ENCODE results near the gene NAB2. TPM values are rescaled to one million over a fixed set of nuclear protein-coding genes. Genes with fewer than 3 reads are reported as not detected.

NAB2 gene
- total RNA-seq, 1 donor from 2014 or later = 34.4 TPM

- intact Hi-C loops (cut with DNase I) = no loop called here
- Histone ChIP-seq H3K4me1 (peaks cover 88% of the 10 kb centered on the region), H3K4me3 (peak overlapping the region; percentile 79 to 90), H3K27me3 (no peaks in the 10 kb centered on the region), H3K27ac (peak overlapping the region; percentile 99), H3K9me3 (no peaks in the 10 kb centered on the region), H3K36me3 (no peaks in the 10 kb centered on the region)
- no peak for DNase-seq (ENCODE audit: extremely low spot score in 2 of 2)
- TF ChIP-seq, protein P1, sequence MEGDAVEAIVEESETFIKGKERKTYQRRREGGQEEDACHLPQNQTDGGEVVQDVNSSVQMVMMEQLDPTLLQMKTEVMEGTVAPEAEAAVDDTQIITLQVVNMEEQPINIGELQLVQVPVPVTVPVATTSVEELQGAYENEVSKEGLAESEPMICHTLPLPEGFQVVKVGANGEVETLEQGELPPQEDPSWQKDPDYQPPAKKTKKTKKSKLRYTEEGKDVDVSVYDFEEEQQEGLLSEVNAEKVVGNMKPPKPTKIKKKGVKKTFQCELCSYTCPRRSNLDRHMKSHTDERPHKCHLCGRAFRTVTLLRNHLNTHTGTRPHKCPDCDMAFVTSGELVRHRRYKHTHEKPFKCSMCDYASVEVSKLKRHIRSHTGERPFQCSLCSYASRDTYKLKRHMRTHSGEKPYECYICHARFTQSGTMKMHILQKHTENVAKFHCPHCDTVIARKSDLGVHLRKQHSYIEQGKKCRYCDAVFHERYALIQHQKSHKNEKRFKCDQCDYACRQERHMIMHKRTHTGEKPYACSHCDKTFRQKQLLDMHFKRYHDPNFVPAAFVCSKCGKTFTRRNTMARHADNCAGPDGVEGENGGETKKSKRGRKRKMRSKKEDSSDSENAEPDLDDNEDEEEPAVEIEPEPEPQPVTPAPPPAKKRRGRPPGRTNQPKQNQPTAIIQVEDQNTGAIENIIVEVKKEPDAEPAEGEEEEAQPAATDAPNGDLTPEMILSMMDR (IDR thresholded peaks at IDR 0.05) = no peak
- TF ChIP-seq POLR2A (IDR thresholded peaks at IDR 0.05) (no peak), POLR2AphosphoS5 (IDR thresholded peaks at IDR 0.05; ENCODE audit: insufficient read depth in 1 of 2, low read depth in 1 of 2) (no peak)
These were observed 43.2 kb downstream of the NAB2 start for GRCh38 chr12:57131896-57132744.

DNA sequence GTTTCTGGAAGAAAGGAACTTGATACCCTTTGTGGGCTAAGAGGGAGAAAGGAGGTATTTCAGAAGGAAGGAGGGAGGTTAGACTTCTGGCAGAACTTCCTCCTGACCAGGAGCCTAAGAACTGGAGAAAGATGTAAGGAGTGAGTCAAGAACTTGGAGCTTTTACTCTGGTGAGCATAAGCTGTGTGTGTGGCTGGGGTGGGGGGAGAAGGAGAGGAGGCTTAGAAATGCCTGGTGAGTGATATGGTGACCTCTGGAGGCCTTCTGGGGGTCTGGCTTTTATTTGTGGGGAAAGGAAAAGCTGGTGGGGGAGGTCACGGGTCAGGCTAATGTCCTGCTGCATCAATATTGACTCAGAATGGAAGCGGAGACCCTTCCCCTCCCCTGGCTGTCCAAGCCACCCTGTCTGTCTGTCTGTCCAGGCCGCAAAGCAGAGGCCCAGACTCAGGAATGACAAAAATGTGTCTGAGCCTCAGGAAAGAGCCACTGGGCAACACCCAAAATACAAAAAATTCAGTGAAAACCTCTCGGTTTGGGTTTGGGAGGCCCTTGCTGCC, 44.2 kb downstream of the NAB2 start:
- Histone ChIP-seq H3K4me1 (peaks cover 96% of the 10 kb centered on the region), H3K9me3 (no peaks in the 10 kb centered on the region), H3K27ac (peak overlapping the region; percentile 99), H3K27me3 (no peaks in the 10 kb centered on the region), H3K36me3 (no peaks in the 10 kb centered on the region), H3K4me3 (peak overlapping the region; percentile 24 to 90)
- intact Hi-C loops (cut with DNase I) = no loop called here
- DNase-seq (ENCODE audit: extremely low spot score in 2 of 2) = no peak
- TF ChIP-seq, protein P1 (IDR thresholded peaks at IDR 0.05) = no peak
- TF ChIP-seq POLR2A (IDR thresholded peaks at IDR 0.05) = no peak
- no peak for TF ChIP-seq POLR2AphosphoS5 (IDR thresholded peaks at IDR 0.05; ENCODE audit: insufficient read depth in 1 of 2, low read depth in 1 of 2)

GRCh38 chr12:57133916-57134315, 45.0 kb downstream of the NAB2 start:
- DNase-seq (ENCODE audit: extremely low spot score in 2 of 2) = no peak
- TF ChIP-seq POLR2AphosphoS5 (IDR thresholded peaks at IDR 0.05; ENCODE audit: insufficient read depth in 1 of 2, low read depth in 1 of 2) = no peak
- TF ChIP-seq, protein P1 (IDR thresholded peaks at IDR 0.05) = no peak
- TF ChIP-seq POLR2A (IDR thresholded peaks at IDR 0.05) = no peak
- Histone ChIP-seq H3K27me3 (no peaks in the 10 kb centered on the region), H3K4me1 (peaks cover 100% of the 10 kb centered on the region), H3K36me3 (no peaks in the 10 kb centered on the region), H3K9me3 (no peaks in the 10 kb centered on the region), H3K4me3 (peak overlapping the region in 1 of 2 donors; percentile 90), H3K27ac (peak overlapping the region; percentile 99)
- intact Hi-C loops (cut with DNase I) = no loop called here

DNA sequence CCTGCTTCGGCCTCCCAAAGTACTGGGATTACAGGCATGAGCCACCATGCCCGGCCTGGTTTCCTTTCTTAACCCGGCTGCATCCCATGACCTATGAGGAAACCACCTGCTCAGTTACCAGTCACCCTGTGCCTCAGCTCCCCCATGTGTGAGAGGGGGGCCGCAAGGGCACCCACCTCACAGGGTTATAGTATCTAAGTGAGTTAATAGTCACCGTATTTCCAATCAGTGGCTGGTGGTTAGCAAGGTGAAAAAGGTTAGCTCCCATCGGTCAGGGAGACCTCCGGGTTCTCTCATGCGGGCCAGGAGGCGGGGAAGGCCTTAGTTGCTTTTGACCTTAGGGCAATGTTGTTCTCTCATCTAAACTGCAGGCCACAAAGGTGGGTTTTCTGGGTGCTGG, 46.0 kb downstream of the NAB2 start:
- intact Hi-C loops (cut with DNase I) = no loop called here
- no peak for DNase-seq (ENCODE audit: extremely low spot score in 2 of 2)
- Histone ChIP-seq H3K27me3 (no peaks in the 10 kb centered on the region), H3K4me1 (peaks cover 96% of the 10 kb centered on the region), H3K36me3 (peaks cover 0 to 10% of the 10 kb centered on the region in 2 donors), H3K27ac (peak overlapping the region; percentile 99), H3K9me3 (no peaks in the 10 kb centered on the region), H3K4me3 (no peak overlapping the region)
- TF ChIP-seq POLR2A (IDR thresholded peaks at IDR 0.05) = no peak
- no peak for TF ChIP-seq POLR2AphosphoS5 (IDR thresholded peaks at IDR 0.05; ENCODE audit: insufficient read depth in 1 of 2, low read depth in 1 of 2)
- TF ChIP-seq, protein P1 (IDR thresholded peaks at IDR 0.05) = no peak

Data from vagina (tissue), 2 donors.